ENCODE data around the gene POLN.
"Not testable (repeated sequence)": the region's sequence is repeated elsewhere in the genome, so short reads cannot be mapped to it uniquely, and the experiment has no call there.

Gene POLN

GRCh38 chr4:2220016-2220630, 21.8 kb downstream of the POLN start:
- DNase-seq (ENCODE audit: low read depth) = peak; percentile 40

DNA sequence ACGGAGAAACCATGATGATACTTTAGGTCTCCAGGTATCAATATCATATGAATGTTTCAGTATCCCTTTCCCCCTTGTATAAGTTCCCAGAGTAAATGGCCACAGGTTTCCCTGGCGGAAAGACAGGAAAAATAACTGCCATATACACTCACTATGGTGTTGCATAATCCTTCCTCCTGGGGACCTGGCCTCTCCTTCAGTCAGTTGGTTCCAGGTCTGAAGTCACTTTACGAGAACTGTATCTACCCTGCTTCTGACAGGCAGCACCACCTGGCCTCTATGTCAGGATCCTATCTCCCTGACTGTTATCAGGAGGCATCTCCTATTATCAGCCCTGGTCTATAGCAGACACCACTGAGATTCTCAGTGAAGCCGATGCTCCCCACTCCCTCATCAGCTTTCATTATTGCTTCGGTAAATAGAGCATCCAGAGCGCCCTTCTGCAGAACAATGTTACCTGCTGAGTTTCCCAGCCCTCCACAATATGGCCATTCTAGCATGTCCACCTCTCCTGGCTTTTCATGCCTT, 22.6 kb downstream of the POLN start:
- no peak for DNase-seq (ENCODE audit: low read depth)

- no peak for DNase-seq (ENCODE audit: low read depth)
These were observed 23.5 kb downstream of the POLN start for GRCh38 chr4:2218436-2218835.

GRCh38 chr4:2217726-2218125, 24.2 kb downstream of the POLN start:
- DNase-seq (ENCODE audit: low read depth) = no peak

GRCh38 chr4:2212831-2213230, 29.1 kb downstream of the POLN start:
- DNase-seq (ENCODE audit: low read depth) = no peak

DNA sequence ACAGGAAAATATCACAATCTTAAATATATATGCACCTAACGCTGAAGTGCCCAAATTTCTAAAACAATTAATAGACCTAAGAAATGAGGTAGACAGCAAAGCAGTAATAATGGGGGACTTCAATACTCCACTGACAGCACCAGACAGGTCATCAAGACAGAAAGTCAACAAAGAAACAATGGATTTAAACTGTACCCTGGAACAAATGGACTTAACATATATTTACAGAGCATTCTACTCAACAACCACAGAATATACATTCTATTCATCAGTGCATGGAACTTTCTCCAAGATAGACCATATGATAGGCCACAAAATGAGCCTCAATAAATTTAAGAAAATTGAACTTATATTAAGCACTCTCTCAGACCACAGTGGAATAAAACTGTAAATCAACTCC, 39.1 kb downstream of the POLN start:
- DNase-seq (ENCODE audit: low read depth) = not testable (repeated sequence)

- DNase-seq (ENCODE audit: low read depth) = no peak
These were observed 47.4 kb downstream of the POLN start for GRCh38 chr4:2194496-2194895.

- DNase-seq (ENCODE audit: low read depth) = no peak
These were observed 48.6 kb downstream of the POLN start for GRCh38 chr4:2193326-2193725.

- no peak for DNase-seq (ENCODE audit: low read depth)
These were observed 55.1 kb downstream of the POLN start for GRCh38 chr4:2186865-2187172.

DNA sequence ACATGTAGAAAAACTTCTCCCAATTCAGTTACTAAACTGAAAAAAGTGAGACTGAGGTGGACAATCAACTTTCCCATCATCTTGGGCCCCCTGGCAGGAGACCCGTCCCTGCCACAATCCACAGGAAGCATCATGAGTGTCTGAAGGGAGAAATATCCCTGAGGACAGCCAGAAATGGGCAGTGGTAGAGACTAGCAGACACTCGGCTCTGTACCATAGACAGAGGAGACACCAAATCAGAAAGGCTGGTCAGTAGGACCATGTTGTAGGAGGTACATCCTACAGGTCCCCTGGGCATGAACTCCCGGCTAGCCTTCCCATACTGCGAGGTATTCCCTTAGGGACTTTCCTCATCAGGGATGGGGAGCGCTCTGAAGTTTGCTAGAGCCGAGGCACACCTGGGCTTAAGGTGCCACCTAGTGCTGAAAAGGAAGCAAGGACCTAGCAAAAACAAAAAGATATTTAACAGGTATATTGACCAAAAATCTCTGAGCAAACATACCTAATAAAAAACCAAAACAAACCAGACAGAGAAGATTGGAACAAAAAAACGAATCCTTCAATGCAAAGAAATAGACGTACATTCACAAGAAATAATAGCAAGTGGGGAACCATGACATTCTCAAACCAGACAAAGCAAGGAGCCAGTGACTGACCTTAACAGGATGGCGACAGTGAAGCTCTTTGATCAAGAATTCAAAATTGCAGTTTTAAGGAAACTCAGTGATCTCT, 55.6 kb downstream of the POLN start:
- DNase-seq (ENCODE audit: low read depth) = no peak

DNA sequence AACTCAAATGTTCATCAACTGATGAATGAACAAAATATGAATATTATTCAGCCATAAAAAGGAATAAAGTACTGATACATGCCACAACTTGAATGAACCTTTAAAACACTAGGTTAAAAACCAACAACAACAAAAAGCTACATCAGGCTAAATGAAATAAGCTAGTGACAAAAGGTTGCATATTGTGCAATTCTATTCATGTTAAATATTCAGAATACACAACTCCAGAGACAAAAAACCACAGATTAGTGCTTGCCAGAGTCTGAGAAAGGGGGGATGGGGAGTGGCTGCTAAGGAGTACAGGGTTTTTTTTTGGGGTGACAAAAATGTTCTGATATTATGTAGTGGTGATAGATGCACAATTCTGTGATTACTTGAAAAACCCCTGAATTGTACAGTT, 58.5 kb downstream of the POLN start:
- no peak for DNase-seq (ENCODE audit: low read depth)

GRCh38 chr4:2182994-2183393, 58.9 kb downstream of the POLN start:
- no peak for DNase-seq (ENCODE audit: low read depth)

- DNase-seq (ENCODE audit: low read depth) = no peak
These were observed 61.5 kb downstream of the POLN start for GRCh38 chr4:2180410-2180809.

GRCh38 chr4:2179717-2180116, 62.2 kb downstream of the POLN start:
- DNase-seq (ENCODE audit: low read depth) = no peak

DNA sequence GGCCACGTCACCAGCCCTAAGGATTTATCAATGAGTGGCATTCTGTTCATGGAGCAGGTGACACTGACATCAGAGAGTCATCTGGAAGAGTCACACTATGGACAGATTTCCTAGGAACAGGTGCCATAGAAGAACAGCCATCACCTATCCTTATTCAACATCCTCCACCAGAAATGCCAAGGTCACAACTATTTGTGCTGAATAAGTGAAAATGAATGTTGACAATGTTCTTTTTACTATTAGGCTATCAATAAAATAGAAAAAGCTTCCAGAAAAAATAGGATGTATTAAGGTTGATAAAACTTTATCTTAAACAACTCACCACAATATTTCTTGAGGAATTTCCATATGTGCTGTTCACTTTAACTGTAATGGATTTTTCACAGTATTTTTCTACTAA, 62.9 kb downstream of the POLN start:
- no peak for DNase-seq (ENCODE audit: low read depth)

DNA sequence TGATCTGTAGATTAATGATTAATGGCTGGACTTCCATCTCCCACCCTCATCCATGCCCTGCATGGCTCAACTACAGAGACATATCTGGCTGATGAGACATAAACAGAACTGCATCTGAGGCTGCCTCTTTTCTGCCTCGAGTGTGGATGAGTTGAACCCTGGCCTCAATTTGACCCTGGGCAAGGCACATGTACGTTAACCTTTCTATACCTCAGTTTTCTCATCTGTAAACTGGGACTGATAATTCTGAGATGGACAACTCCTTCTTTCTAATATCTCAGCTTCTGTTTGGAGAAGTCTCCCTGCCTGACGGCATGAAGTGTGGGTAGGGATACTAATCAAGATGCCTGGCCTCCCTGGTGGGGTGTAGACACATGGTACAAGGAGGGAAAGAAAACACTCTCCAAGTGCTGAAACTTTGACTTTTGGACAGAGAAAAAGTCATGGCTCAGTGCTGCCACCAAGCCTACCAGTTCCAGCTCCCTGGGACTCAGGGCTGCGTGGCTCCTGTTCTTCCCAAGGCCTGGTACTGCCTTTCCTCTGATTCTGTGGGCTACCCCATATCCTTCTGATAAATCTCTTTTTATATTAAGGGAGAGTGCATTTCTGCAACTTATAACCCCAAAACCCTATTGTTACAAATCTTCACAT, 64.4 kb downstream of the POLN start:
- DNase-seq (ENCODE audit: low read depth) = no peak

DNA sequence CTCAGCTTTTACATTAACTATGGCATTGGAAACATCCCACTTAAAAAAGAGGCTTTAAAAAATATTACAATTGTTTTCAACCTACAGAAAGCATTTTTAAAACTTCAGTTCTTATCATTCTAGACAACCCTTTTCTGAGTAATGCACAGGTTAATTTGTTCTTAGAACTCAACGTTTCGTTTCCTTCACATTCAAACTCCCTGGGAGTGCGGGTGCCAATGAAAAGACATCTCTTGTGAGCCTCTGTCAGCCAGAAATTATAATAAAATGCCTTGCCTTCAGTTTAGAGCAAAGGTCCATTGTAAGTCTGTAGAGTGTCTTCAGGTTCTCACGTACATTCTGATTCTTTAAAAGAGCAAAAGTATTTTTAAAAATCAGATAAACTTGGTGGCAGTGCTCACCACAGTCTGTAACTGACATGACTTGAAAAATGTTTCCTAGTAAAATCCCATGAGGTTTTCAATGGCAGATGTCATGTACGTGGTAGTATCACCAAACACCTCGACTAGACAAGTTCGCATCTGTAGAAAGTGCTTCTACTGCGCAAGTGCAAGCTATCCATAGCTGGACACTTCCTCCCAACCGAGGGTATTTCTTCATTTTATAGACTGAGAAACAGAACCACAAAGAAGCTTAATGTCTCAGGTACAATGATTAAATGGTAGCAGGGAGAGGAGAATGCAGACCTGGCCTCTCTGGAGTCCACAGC, 65.8 kb downstream of the POLN start:
- DNase-seq (ENCODE audit: low read depth) = no peak

DNA sequence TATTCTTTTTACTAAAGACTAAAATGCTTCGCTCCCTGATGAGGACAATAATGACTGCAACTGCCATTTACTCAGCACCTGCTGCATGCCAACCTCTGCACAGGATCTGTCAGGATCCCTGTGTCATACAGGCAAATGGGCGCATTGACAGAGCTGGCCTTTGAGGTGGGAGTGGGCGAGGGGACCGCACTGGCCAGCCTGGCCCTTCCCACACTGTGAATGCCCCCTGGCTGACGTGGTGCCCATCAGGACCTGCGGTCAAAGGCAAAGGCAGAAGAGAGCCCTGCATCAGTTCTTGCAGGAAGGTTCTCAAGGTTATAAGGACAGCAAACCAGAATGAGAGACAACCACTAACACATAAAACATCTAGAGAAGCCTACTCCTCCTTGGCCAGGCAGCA, 67.9 kb downstream of the POLN start:
- no peak for DNase-seq (ENCODE audit: low read depth)

DNA sequence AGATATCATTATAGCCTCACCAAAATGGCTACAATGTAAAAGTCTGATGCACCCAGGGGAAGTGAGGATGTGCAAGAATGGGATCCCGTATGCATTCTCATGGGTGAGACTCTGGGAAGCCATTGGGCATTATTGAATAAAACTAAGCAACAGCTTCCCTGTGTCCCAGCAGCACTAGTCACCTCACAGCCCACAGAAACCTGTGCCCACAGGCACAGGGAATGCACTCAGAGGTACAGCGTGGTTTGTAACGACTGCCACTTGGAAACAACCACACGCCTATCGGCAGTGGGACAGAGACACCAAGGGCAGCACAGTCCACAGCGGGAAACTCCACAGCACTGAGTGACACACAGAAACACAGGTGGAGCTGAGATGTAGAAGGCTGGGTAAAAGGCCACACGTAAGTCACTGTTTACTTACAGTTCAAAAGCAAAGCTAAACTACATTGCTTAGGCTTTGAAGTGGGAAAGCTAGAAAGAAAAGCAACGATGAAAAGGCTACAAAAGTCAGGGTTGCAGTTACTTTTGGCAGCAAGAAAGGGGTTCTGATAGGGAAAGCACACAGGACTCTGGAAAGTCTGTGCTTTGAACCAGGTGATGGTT, 69.2 kb downstream of the POLN start:
- DNase-seq (ENCODE audit: low read depth) = no peak

- no peak for DNase-seq (ENCODE audit: low read depth)
These were observed 69.8 kb downstream of the POLN start for GRCh38 chr4:2172161-2172560.

- DNase-seq (ENCODE audit: low read depth) = no peak
These were observed 73.2 kb downstream of the POLN start for GRCh38 chr4:2168469-2169319.
